H1 (cell line): Measurements from ENCODE around the gene PRRC2C. TPM values are rescaled to one million over a fixed set of nuclear protein-coding genes. Genes with fewer than 3 reads are reported as not detected.

Experiments
- CEBPB ChIP-seq: IDR thresholded peaks from 2 replicates; pipeline ENCODE4 v1.6.1; 2012; ENCODE audit warnings: low read depth, low read length
- GTF2F1 ChIP-seq: IDR thresholded peaks from 2 replicates; pipeline ENCODE4 v1.6.1; 2012; ENCODE audit warnings: low read depth, low read length, improper control_type of control experiment, borderline replicate concordance
- HDAC2 ChIP-seq, 2 experiments: fragments of 300-600 bp in 1 of 2; sonication (generic) in 1 of 2; IDR thresholded peaks; 2 replicates each; pipeline ENCODE4 v1.6.1; 2011 to 2012; ENCODE audit warnings: low read depth in 2 of 2, low read length in 2 of 2, mild to moderate bottlenecking in 2 of 2, moderate library complexity in 2 of 2, borderline replicate concordance in 1 of 2, inconsistent platforms in 1 of 2
- NRF1 ChIP-seq: IDR thresholded peaks from 2 replicates; pipeline ENCODE4 v1.6.1; 2011; ENCODE audit warnings: mild to moderate bottlenecking, low read depth, low read length, improper control_type of control experiment
- POLR2AphosphoS5 ChIP-seq: IDR thresholded peaks from 2 replicates; pipeline ENCODE4 v1.6.1; 2011; ENCODE audit warnings: low read depth, low read length
- TCF12 ChIP-seq: IDR thresholded peaks from 2 replicates; pipeline ENCODE4 v1.6.1; 2011; ENCODE audit warnings: low read depth, mild to moderate bottlenecking, low read length
- polyA plus RNA-seq, 7 experiments: library from polyadenylated mRNA; depleted of rRNA in 3 of 7; stranded (reverse) in 5 of 7; unstranded in 2 of 7; fragments of >200 nt in 5 of 7; fragments of 200-250 nt in 2 of 7; gene quantifications; 1 replicate in 5 of 7; 2 replicates in 1 of 7; 4 replicates in 1 of 7; pipeline versions ENCODE4 v1.2.1 to v1.2.3, GENCODE V29; 2011 to 2013; ENCODE audit warnings: missing spikeins in 2 of 7, mixed read lengths in 2 of 7
- total RNA-seq: library from RNA; stranded (reverse); fragmentation: NEBNext Ultra II Directional; extraction: Animal tissue kit (Norgen Biotek cat#: 25700); gene quantifications from 2 replicates; pipeline ENCODE4 v1.2.1, GENCODE V29; 2021
- TF ChIP-seq, protein P1 (sequence below): fragments of 300-600 bp; sonication (generic); IDR thresholded peaks from 2 replicates; pipeline ENCODE4 v1.7.1; 2012; ENCODE audit warnings: low read length, moderate library complexity, mild to moderate bottlenecking, inconsistent platforms; ENCODE audit not compliant: insufficient replicate concordance

Gene PRRC2C
- total and polyA plus RNA-seq, 2 of the 8 experiments (the other 6 are each of a cell fraction or from before 2014, with no cell fraction given), result 125 to 264 TPM

DNA sequence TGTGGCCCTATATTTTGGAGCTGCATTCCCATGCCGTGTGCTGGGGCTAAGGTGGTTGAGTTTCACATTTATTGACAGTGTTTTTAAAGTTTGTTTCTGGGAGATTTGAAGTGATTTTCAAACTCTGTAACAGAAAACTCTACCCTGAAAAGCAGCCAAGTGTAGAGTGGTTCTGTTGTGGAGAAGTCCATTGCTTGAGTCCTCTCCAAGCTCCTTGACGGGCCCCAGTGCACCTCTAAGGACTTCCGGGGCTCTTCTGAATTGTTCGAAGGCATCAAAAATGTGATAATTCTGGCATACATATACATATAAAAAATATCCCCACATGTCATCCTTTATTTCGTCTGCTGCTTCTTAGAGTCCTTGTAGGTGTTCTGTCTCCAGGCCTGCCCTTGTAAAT lies 141.7 kb downstream of the PRRC2C start (continued):
- TF ChIP-seq, protein P1, sequence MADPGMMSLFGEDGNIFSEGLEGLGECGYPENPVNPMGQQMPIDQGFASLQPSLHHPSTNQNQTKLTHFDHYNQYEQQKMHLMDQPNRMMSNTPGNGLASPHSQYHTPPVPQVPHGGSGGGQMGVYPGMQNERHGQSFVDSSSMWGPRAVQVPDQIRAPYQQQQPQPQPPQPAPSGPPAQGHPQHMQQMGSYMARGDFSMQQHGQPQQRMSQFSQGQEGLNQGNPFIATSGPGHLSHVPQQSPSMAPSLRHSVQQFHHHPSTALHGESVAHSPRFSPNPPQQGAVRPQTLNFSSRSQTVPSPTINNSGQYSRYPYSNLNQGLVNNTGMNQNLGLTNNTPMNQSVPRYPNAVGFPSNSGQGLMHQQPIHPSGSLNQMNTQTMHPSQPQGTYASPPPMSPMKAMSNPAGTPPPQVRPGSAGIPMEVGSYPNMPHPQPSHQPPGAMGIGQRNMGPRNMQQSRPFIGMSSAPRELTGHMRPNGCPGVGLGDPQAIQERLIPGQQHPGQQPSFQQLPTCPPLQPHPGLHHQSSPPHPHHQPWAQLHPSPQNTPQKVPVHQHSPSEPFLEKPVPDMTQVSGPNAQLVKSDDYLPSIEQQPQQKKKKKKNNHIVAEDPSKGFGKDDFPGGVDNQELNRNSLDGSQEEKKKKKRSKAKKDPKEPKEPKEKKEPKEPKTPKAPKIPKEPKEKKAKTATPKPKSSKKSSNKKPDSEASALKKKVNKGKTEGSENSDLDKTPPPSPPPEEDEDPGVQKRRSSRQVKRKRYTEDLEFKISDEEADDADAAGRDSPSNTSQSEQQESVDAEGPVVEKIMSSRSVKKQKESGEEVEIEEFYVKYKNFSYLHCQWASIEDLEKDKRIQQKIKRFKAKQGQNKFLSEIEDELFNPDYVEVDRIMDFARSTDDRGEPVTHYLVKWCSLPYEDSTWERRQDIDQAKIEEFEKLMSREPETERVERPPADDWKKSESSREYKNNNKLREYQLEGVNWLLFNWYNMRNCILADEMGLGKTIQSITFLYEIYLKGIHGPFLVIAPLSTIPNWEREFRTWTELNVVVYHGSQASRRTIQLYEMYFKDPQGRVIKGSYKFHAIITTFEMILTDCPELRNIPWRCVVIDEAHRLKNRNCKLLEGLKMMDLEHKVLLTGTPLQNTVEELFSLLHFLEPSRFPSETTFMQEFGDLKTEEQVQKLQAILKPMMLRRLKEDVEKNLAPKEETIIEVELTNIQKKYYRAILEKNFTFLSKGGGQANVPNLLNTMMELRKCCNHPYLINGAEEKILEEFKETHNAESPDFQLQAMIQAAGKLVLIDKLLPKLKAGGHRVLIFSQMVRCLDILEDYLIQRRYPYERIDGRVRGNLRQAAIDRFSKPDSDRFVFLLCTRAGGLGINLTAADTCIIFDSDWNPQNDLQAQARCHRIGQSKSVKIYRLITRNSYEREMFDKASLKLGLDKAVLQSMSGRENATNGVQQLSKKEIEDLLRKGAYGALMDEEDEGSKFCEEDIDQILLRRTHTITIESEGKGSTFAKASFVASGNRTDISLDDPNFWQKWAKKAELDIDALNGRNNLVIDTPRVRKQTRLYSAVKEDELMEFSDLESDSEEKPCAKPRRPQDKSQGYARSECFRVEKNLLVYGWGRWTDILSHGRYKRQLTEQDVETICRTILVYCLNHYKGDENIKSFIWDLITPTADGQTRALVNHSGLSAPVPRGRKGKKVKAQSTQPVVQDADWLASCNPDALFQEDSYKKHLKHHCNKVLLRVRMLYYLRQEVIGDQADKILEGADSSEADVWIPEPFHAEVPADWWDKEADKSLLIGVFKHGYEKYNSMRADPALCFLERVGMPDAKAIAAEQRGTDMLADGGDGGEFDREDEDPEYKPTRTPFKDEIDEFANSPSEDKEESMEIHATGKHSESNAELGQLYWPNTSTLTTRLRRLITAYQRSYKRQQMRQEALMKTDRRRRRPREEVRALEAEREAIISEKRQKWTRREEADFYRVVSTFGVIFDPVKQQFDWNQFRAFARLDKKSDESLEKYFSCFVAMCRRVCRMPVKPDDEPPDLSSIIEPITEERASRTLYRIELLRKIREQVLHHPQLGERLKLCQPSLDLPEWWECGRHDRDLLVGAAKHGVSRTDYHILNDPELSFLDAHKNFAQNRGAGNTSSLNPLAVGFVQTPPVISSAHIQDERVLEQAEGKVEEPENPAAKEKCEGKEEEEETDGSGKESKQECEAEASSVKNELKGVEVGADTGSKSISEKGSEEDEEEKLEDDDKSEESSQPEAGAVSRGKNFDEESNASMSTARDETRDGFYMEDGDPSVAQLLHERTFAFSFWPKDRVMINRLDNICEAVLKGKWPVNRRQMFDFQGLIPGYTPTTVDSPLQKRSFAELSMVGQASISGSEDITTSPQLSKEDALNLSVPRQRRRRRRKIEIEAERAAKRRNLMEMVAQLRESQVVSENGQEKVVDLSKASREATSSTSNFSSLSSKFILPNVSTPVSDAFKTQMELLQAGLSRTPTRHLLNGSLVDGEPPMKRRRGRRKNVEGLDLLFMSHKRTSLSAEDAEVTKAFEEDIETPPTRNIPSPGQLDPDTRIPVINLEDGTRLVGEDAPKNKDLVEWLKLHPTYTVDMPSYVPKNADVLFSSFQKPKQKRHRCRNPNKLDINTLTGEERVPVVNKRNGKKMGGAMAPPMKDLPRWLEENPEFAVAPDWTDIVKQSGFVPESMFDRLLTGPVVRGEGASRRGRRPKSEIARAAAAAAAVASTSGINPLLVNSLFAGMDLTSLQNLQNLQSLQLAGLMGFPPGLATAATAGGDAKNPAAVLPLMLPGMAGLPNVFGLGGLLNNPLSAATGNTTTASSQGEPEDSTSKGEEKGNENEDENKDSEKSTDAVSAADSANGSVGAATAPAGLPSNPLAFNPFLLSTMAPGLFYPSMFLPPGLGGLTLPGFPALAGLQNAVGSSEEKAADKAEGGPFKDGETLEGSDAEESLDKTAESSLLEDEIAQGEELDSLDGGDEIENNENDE, result no peak
- no peak for TF ChIP-seq HDAC2 (IDR thresholded peaks at IDR 0.05; ENCODE audit: borderline replicate concordance in 1 of 2, low read depth in 2 of 2, low read length in 2 of 2)
- no peak for TF ChIP-seq NRF1
- no peak for TF ChIP-seq POLR2AphosphoS5
- TF ChIP-seq GTF2F1, result no peak
- TF ChIP-seq CEBPB, result no peak
- TF ChIP-seq TCF12, result no peak
